PFSK-1 (cell line): ENCODE data around the gene SUPT7L.

ENCODE experiments used
- FOXP2 ChIP-seq: optimal IDR thresholded peaks from 2 replicates; pipeline ENCODE3; 2011; ENCODE audit warnings: borderline replicate concordance, control low read depth, inconsistent platforms; ENCODE audit not compliant: insufficient read depth; ENCODE audit errors: extremely low read length, extremely low read depth
- POLR2AphosphoS5 ChIP-seq: IDR thresholded peaks from 2 replicates; pipeline ENCODE4 v1.6.1; 2012; ENCODE audit warnings: low read depth, mild to moderate bottlenecking, control low read depth, low read length, moderate library complexity
- SIN3A ChIP-seq: IDR thresholded peaks from 2 replicates; pipeline ENCODE4 v1.6.1; 2012; ENCODE audit warnings: mild to moderate bottlenecking, low read length, moderate library complexity, borderline replicate concordance; ENCODE audit not compliant: insufficient read depth
- TAF1 ChIP-seq: IDR thresholded peaks from 2 replicates; pipeline ENCODE4 v1.6.1; 2012; ENCODE audit warnings: low read length, control low read depth, borderline replicate concordance; ENCODE audit not compliant: insufficient read depth
- TF ChIP-seq, protein P1 (sequence below), 2 experiments: IDR thresholded peaks; 2 replicates each; pipeline versions ENCODE4 v1.6.1 to v1.8.0; 2011 to 2012; ENCODE audit warnings: low read depth in 2 of 2, low read length in 2 of 2, control low read depth in 1 of 2, inconsistent platforms in 1 of 2, mild to moderate bottlenecking in 1 of 2, moderate library complexity in 1 of 2; ENCODE audit not compliant: insufficient read depth in 1 of 2

Gene SUPT7L

DNA sequence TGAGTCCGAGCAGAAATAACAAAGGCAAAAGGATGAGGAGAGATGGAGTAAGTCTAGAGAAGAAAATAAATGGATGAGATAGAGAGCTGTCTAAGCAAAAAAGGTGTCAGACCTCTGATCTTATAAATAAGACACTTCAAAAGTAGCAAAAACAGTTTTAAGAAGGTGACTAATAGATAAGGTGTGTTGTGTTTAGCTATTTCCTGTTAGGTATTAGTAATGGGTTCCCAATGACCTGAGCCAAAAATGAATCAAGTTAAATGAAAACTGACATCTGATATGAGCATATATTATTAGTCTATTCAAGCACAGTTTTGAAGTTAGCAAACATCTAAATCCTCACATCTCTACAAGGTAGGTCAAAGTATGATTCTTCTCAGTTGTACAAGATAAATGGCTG, 10.6 kb downstream of the SUPT7L start:
- TF ChIP-seq TAF1 = no peak

DNA sequence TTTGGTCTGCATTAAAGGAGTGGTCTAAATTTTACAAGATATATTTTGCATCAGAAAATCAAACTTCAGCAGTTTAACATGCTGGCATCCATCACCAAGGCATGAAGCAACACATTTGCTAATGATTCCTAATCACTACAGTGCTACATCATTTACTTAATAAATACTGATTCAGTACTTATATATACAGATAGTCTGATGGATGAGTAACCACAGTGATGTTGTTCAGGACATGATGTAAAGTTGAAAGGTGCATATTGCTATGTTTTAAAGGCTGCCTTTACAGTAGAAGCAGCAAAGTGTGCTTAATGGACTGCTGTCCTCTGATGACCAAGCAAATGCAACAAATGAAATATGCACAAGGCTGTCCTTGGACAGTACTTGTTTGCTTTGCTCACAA, 11.1 kb downstream of the SUPT7L start:
- TF ChIP-seq FOXP2 (no peak), POLR2AphosphoS5 (no peak), TAF1 (no peak), SIN3A (no peak)
- TF ChIP-seq, protein P1, sequence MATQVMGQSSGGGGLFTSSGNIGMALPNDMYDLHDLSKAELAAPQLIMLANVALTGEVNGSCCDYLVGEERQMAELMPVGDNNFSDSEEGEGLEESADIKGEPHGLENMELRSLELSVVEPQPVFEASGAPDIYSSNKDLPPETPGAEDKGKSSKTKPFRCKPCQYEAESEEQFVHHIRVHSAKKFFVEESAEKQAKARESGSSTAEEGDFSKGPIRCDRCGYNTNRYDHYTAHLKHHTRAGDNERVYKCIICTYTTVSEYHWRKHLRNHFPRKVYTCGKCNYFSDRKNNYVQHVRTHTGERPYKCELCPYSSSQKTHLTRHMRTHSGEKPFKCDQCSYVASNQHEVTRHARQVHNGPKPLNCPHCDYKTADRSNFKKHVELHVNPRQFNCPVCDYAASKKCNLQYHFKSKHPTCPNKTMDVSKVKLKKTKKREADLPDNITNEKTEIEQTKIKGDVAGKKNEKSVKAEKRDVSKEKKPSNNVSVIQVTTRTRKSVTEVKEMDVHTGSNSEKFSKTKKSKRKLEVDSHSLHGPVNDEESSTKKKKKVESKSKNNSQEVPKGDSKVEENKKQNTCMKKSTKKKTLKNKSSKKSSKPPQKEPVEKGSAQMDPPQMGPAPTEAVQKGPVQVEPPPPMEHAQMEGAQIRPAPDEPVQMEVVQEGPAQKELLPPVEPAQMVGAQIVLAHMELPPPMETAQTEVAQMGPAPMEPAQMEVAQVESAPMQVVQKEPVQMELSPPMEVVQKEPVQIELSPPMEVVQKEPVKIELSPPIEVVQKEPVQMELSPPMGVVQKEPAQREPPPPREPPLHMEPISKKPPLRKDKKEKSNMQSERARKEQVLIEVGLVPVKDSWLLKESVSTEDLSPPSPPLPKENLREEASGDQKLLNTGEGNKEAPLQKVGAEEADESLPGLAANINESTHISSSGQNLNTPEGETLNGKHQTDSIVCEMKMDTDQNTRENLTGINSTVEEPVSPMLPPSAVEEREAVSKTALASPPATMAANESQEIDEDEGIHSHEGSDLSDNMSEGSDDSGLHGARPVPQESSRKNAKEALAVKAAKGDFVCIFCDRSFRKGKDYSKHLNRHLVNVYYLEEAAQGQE (IDR thresholded peaks at IDR 0.05; ENCODE audit: insufficient read depth in 1 of 2, low read depth in 2 of 2, low read length in 2 of 2) = no peak

DNA sequence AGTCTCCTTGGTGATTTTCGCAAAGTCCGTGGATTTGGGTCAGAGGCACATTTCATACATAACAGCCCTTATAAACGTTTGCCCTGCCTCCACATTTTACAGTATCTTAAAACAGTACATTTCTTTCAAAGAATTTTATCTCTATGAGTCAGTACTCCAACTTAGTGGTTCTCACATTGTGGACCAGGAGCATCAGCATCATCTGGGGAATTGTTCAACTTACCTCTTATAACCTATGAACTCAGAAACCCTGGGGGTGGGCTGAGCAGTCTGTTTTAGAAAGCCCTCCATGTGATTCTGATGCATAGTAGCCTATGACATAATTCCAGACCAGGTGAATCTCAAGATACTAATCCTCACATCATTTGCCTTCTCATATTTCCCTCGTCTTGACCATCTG, 12.4 kb downstream of the SUPT7L start:
- TF ChIP-seq SIN3A (no peak), FOXP2 (no peak), TAF1 (no peak), POLR2AphosphoS5 (no peak)
- TF ChIP-seq, protein P1 (IDR thresholded peaks at IDR 0.05; ENCODE audit: insufficient read depth in 1 of 2, low read depth in 2 of 2, low read length in 2 of 2) = no peak

DNA sequence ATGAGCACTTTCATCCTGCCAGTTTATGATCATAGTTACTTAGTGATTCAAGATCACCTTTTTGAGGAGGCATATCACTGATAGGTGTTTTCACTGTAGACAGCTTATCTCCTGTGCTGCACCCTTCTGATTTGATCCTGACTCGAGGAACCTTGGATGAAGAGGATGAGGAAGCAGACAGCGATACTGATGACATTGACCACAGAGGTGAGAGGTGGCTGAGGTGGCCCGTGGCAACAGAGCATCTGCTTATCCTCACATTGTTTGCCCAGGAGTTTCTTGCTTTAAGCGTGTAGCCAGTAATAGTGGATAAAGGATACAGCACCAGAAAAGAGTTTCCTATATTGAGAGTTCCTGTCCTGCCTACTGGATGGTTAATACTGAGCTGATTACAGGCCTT, 15.7 kb downstream of the SUPT7L start:
- TF ChIP-seq, protein P1 (IDR thresholded peaks at IDR 0.05; ENCODE audit: insufficient read depth in 1 of 2, low read depth in 2 of 2, low read length in 2 of 2) = no peak
- TF ChIP-seq TAF1 = no peak
- TF ChIP-seq SIN3A = no peak
- no peak for TF ChIP-seq POLR2AphosphoS5
- no peak for TF ChIP-seq FOXP2

DNA sequence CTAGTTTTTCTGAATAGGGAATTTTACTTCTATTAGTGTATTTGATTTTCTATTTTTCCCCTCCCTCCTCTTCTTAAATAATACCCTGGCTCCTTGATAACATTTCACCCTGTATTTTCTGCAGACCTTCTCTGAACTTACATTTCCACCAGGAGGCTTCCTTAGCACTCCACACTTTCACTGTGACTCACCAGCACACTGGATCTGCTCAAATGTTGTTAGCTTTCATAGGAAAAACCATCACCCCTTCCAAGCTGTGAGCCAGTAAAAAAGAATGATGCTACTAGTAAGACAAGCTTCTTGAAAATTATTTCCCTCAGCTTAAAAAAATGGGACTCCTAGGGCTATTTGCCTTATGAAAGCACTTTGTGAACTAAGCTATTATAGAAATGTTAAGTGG, 16.1 kb downstream of the SUPT7L start:
- TF ChIP-seq FOXP2 = no peak
- TF ChIP-seq TAF1 = no peak
- no peak for TF ChIP-seq SIN3A
- TF ChIP-seq, protein P1 (IDR thresholded peaks at IDR 0.05; ENCODE audit: insufficient read depth in 1 of 2, low read depth in 2 of 2, low read length in 2 of 2) = no peak
- TF ChIP-seq POLR2AphosphoS5 = no peak
